ENCODE results near the gene PARP1. TPM values are rescaled to one million over a fixed set of nuclear protein-coding genes. Genes with fewer than 3 reads are reported as not detected.
"Not testable (repeated sequence)": the region's sequence is repeated elsewhere in the genome, so short reads cannot be mapped to it uniquely, and the experiment has no call there.

PARP1 gene
- total RNA-seq, 4 donors from 2014 or later, result 30.9 to 65.1 (median 48.2) TPM

- intact Hi-C loops (cut with DNase I; ENCODE audit: low total_unique reads), result no loop called here
- TF ChIP-seq POLR2A (IDR thresholded peaks at IDR 0.05) (no peak), CTCF (IDR thresholded peaks at IDR 0.05) (no peak)
- DNase-seq (ENCODE audit: low spot score in 2 of 2), result peak in 1 of 2 donors; percentile 74
- no peak overlapping the region for H3K4me3 ChIP-seq (ENCODE audit: low read depth, poor library complexity, severe bottlenecking)
- WGBS, 2 donors, result 100% methylated on average over 3 of the region's 3 CpGs
Observed at GRCh38 chr1:226427131-226427530, 19.2 kb upstream of the PARP1 start.

- DNase-seq (ENCODE audit: low spot score in 2 of 2); H3K4me3 ChIP-seq (ENCODE audit: low read depth, poor library complexity, severe bottlenecking); intact Hi-C loops (cut with DNase I; ENCODE audit: low total_unique reads): not testable (repeated sequence)
- WGBS, 2 donors, result 93 to 97% methylated on average over 14 to 18 of the region's 23 CpGs
Observed at GRCh38 chr1:226426395-226426794, 18.5 kb upstream of the PARP1 start.

- 57 to 58% methylated on average over 24 of the region's 24 CpGs for WGBS, 2 donors
- TF ChIP-seq POLR2A (IDR thresholded peaks at IDR 0.05) (no peak), CTCF (IDR thresholded peaks at IDR 0.05) (no peak)
- no peak overlapping the region for H3K4me3 ChIP-seq (ENCODE audit: low read depth, poor library complexity, severe bottlenecking)
- peak in 1 of 2 donors; percentile 63 for DNase-seq (ENCODE audit: low spot score in 2 of 2)
- intact Hi-C loops (cut with DNase I; ENCODE audit: low total_unique reads), result no loop called here
Observed at GRCh38 chr1:226425431-226426031, 17.6 kb upstream of the PARP1 start.

- no peak for TF ChIP-seq CTCF (IDR thresholded peaks at IDR 0.05)
- TF ChIP-seq POLR2A (IDR thresholded peaks at IDR 0.05), result no peak
- intact Hi-C loops (cut with DNase I; ENCODE audit: low total_unique reads), result no loop called here
- WGBS, 2 donors, result 34 to 57% methylated on average over 2 of the region's 2 CpGs
- H3K4me3 ChIP-seq (ENCODE audit: low read depth, poor library complexity, severe bottlenecking), result no peak overlapping the region
- DNase-seq (ENCODE audit: low spot score in 2 of 2), result peak in 1 of 2 donors; percentile 12
Observed at GRCh38 chr1:226425004-226425378, 17.1 kb upstream of the PARP1 start.

- 56 to 67% methylated on average over 8 of the region's 8 CpGs for WGBS, 2 donors
- intact Hi-C loops (cut with DNase I; ENCODE audit: low total_unique reads), result no loop called here
- H3K4me3 ChIP-seq (ENCODE audit: low read depth, poor library complexity, severe bottlenecking), result no peak overlapping the region
- TF ChIP-seq CTCF (IDR thresholded peaks at IDR 0.05) (no peak), POLR2A (IDR thresholded peaks at IDR 0.05) (no peak)
- peak in 1 of 2 donors; percentile 65 for DNase-seq (ENCODE audit: low spot score in 2 of 2)
Observed at GRCh38 chr1:226424221-226425003, 16.5 kb upstream of the PARP1 start.

- WGBS, 2 donors, result 99 to 100% methylated on average over 6 of the region's 6 CpGs
- intact Hi-C loops (cut with DNase I; ENCODE audit: low total_unique reads), result no loop called here
Observed at GRCh38 chr1:226422478-226422877, 14.6 kb upstream of the PARP1 start.

More at GRCh38 chr1:226422478-226422877, 14.6 kb upstream of the PARP1 start:
- H3K4me3 ChIP-seq (ENCODE audit: low read depth, poor library complexity, severe bottlenecking), result no peak overlapping the region
- TF ChIP-seq POLR2A (IDR thresholded peaks at IDR 0.05), result no peak
- no peak for TF ChIP-seq CTCF (IDR thresholded peaks at IDR 0.05)
- DNase-seq (ENCODE audit: low spot score in 2 of 2), result no peak

Measured in lower leg skin (tissue), 4 donors.